Keratinocyte (primary cell): Measurements from ENCODE around the gene SLFN5. TPM values are rescaled to one million over a fixed set of nuclear protein-coding genes. Genes with fewer than 3 reads are reported as not detected.

Experiments
- DNase-seq: peaks from one replicate; pipeline ENCODE4 v3.0.0-alpha.2; 2011; ENCODE audit warnings: low read depth, missing footprints, low spot score
- FAIRE-seq: peaks from 2 replicates; lab custom pipeline; 2011; peaks lifted over from hg19 to GRCh38; lab: Jason Lieb, UNC
- H2AFZ ChIP-seq: 2 replicates; pipeline ENCODE4 v1.6.0; 2012; ENCODE audit warnings: low read length, control low read depth, inconsistent platforms; ENCODE audit not compliant: control insufficient read depth
- H3K27ac ChIP-seq: 2 replicates; pipeline ENCODE4 v1.5.1; 2011; ENCODE audit warnings: low read length; ENCODE audit not compliant: control insufficient read depth, insufficient read depth
- H3K27me3 ChIP-seq: 3 replicates; pipeline ENCODE4 v1.6.0; 2011; ENCODE audit warnings: low read length; ENCODE audit not compliant: control insufficient read depth, insufficient read depth; ENCODE audit errors: extremely low read depth
- H3K36me3 ChIP-seq, 2 experiments: 2 replicates in 1 of 2; 3 replicates in 1 of 2; pipeline ENCODE4 v1.5.1; 2011; ENCODE audit warnings: low read length in 2 of 2, mild to moderate bottlenecking in 1 of 2; ENCODE audit not compliant: control insufficient read depth in 2 of 2, insufficient read depth in 2 of 2; ENCODE audit errors: extremely low read depth in 1 of 2
- H3K4me1 ChIP-seq: 3 replicates; pipeline ENCODE4 v1.5.1; 2011; ENCODE audit warnings: low read length; ENCODE audit not compliant: control insufficient read depth, insufficient read depth; ENCODE audit errors: extremely low read depth
- H3K4me2 ChIP-seq: 3 replicates; pipeline ENCODE4 v1.6.0; 2011; ENCODE audit warnings: low read depth, low read length; ENCODE audit not compliant: control insufficient read depth, insufficient read depth; ENCODE audit errors: extremely low read depth
- H3K4me3 ChIP-seq, 3 experiments: fragments of 200-600 bp in 1 of 3; sonication (generic) in 1 of 3; 2 replicates in 2 of 3; 3 replicates in 1 of 3; pipeline ENCODE4 v1.5.1; 2011 to 2016; ENCODE audit warnings: low read length in 3 of 3, mild to moderate bottlenecking in 3 of 3, control low read depth in 2 of 3, inconsistent platforms in 1 of 3, low read depth in 1 of 3, mixed read lengths in 1 of 3, mixed run types in 1 of 3, moderate library complexity in 1 of 3; ENCODE audit not compliant: control insufficient read depth in 2 of 3, insufficient read depth in 2 of 3; ENCODE audit errors: extremely low read depth in 1 of 3
- H3K79me2 ChIP-seq: 2 replicates; pipeline ENCODE4 v1.6.0; 2012; ENCODE audit warnings: low read length; ENCODE audit not compliant: control insufficient read depth, insufficient read depth
- H3K9ac ChIP-seq: 3 replicates; pipeline ENCODE4 v1.6.0; 2011; ENCODE audit warnings: low read length; ENCODE audit not compliant: control insufficient read depth, insufficient read depth; ENCODE audit errors: extremely low read depth
- H3K9me1 ChIP-seq: 3 replicates; pipeline ENCODE4 v1.6.0; 2011; ENCODE audit warnings: low read length; ENCODE audit not compliant: control insufficient read depth, insufficient read depth; ENCODE audit errors: extremely low read depth
- H3K9me3 ChIP-seq: 2 replicates; pipeline ENCODE4 v1.5.1; 2012; ENCODE audit warnings: low read depth, low read length; ENCODE audit not compliant: control insufficient read depth
- H4K20me1 ChIP-seq: 3 replicates; pipeline ENCODE4 v1.6.0; 2011; ENCODE audit warnings: low read length; ENCODE audit not compliant: control insufficient read depth, insufficient read depth; ENCODE audit errors: extremely low read depth
- CTCF ChIP-seq, 3 experiments: IDR thresholded peaks in 1 of 3; conservative IDR thresholded peaks in 1 of 3; optimal IDR thresholded peaks in 1 of 3; 2 replicates in 2 of 3; 3 replicates in 1 of 3; pipeline versions ENCODE3 to v1.5.1; 2011; ENCODE audit warnings: low read length in 3 of 3, mild to moderate bottlenecking in 3 of 3, moderate library complexity in 2 of 3, control low read depth in 1 of 3, inconsistent platforms in 1 of 3; ENCODE audit not compliant: insufficient read depth in 2 of 3; ENCODE audit errors: extremely low read depth in 1 of 3
- EZH2 ChIP-seq: IDR thresholded peaks from one replicate; pipeline ENCODE4 v1.6.1; 2012; ENCODE audit warnings: inconsistent platforms, mild to moderate bottlenecking, low read length, moderate library complexity
- dilution Hi-C: fragments of 300-500 bp; cut with MboI; formaldehyde crosslinking; loops from one replicate; pipeline ENCODE4 v1.7.0; 2020; ENCODE audit warnings: low sequenced_read_pairs; ENCODE audit not compliant: extremely low pct_ligation_motif_present
- polyA plus RNA-seq, 5 experiments: library from polyadenylated mRNA; depleted of rRNA in 3 of 5; stranded (reverse) in 3 of 5; stranded (forward) in 1 of 5; unstranded in 1 of 5; fragments of >200 nt; gene quantifications; 1 replicate in 1 of 5; 2 replicates in 3 of 5; 3 replicates in 1 of 5; pipeline versions ENCODE4 v1.2.1 to v1.2.3, GENCODE V29; 2011 to 2012; ENCODE audit warnings: missing spikeins in 2 of 5, low read depth in 1 of 5, low replicate concordance in 1 of 5

SLFN5 gene
- polyA plus RNA-seq, 1 donor (not counting 4 experiments of a cell fraction or from before 2014, with no cell fraction given): 79.9 TPM

DNA sequence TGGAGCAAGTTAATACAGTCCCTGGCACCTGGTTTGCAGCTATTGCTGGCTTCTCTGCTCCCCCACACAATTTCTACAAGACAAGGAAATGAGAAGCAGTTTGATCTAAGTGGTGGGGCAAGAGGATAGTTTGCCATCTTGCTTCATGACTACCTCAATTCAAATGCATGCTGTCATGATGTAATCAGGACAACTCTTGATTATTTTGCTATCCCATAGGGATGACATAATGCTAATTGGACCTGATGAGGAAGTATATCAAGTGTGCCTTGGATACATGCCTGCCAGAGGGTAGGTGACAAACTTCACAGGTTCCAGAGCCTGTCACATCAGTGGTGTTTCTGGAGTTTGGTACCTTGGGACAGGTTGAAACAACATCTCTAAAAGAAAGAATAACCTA, 40.9 kb downstream of the SLFN5 start:
- dilution Hi-C loops: no loop called here
- H4K20me1 ChIP-seq: no peaks in the 10 kb centered on the region
- no peaks in the 10 kb centered on the region for H3K9me3 ChIP-seq

DNA sequence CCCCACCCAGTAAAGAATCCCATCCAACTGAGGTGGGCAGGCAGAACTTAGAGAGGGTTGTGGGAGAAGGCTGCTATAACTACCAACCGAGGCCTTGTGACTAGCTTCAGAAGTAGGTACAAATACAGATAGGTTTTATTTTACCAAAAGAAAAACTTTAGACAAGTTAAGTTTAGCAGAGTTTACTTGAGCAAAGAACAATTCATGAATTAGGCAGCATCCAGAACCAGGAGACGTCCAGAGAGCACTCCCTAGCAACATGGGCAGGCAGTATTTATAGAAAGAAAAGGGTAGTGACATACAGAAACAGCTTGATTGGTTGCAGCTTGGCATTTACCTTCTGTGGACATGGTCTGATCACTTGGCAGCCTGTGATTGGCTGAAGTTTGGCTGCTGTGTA, 42.1 kb downstream of the SLFN5 start:
- Histone ChIP-seq H4K20me1 (no peaks in the 10 kb centered on the region), H3K4me2 (no peak overlapping the region), H3K27me3 (peaks cover 5% of the 10 kb centered on the region), H3K9me1 (no peaks in the 10 kb centered on the region), H2AFZ (no peak overlapping the region), H3K79me2 (no peaks in the 10 kb centered on the region), H3K4me3 (no peak overlapping the region), H3K9ac (no peak overlapping the region), H3K4me1 (no peaks in the 10 kb centered on the region), H3K27ac (no peak overlapping the region), H3K9me3 (no peaks in the 10 kb centered on the region), H3K36me3 (no peaks in the 10 kb centered on the region)
- FAIRE-seq (no peak), DNase-seq (no peak)
- TF ChIP-seq EZH2 (no peak), CTCF (optimal IDR thresholded peaks at IDR 0.05 in 1 of 3, IDR thresholded peaks at IDR 0.05 in 1 of 3, conservative IDR thresholded peaks at IDR 0.05 in 1 of 3; ENCODE audit: extremely low read depth in 1 of 3, insufficient read depth in 2 of 3, low read length in 3 of 3) (no peak)
- dilution Hi-C loops: no loop called here

More for the DNA sequence above, 40.9 kb downstream of the SLFN5 start:
- Histone ChIP-seq H3K9me1 (no peaks in the 10 kb centered on the region), H3K36me3 (no peaks in the 10 kb centered on the region), H3K4me1 (no peaks in the 10 kb centered on the region), H3K79me2 (no peaks in the 10 kb centered on the region), H3K4me2 (no peak overlapping the region), H3K27me3 (peaks cover 5% of the 10 kb centered on the region), H2AFZ (no peak overlapping the region), H3K27ac (no peak overlapping the region), H3K9ac (no peak overlapping the region), H3K4me3 (no peak overlapping the region)
- DNase-seq (no peak), FAIRE-seq (no peak)
- TF ChIP-seq CTCF (optimal IDR thresholded peaks at IDR 0.05 in 1 of 3, IDR thresholded peaks at IDR 0.05 in 1 of 3, conservative IDR thresholded peaks at IDR 0.05 in 1 of 3; ENCODE audit: extremely low read depth in 1 of 3, insufficient read depth in 2 of 3, low read length in 3 of 3) (no peak), EZH2 (no peak)
